Measurements from ENCODE around the gene LRRC75A.

The LRRC75A gene

DNA sequence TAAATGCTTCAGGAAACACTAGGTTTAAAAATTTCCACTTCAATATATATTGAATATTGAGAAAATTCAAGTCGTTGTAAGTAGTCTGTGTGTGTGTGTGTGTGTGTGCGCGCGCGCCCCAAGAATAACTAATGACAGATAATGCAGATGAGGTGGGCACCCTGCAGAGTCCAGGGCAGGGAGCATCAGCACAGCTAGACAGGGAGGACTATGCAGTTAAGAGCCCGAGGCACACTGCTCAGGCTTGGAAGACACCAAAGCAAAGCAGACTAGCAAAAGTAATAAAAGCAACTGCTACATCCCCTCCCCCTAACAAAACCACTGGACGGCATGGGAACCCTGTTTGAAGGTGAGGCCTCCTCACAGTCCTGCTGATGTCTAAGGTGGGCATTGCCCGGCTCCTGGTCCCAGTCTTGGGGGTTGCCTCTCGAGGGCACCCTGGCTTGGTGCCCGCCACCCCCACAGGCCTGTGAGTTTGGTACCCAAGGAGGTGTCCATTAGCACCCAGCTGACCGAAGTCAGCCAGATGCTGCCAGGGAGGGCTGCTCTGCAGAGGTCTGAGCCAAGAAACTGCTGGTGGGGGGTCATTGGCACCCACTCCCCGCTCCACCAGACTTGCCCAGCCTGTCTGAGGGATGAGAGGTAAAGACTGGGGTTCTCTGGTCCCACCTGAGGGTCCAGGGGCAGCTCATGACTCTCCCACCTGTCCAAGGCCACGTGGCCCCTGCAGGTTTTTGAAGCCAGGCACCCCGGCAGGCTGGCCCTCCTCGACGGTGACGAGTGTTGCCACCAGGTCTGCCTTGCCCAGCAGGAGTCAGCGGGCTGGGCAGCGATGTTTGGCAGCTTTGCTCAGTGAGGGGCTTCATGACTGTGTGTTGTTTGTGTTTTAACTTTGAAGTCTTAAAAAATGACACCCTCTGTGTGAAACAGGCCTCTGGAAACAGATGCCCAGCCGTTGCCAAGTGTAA lies 18.7 kb downstream of the LRRC75A start:
- no peak for DNase-seq (ENCODE audit: extremely low read depth in 1 of 2, low read depth in 1 of 2)

- no peak for DNase-seq (ENCODE audit: extremely low read depth in 1 of 2, low read depth in 1 of 2)
Observed at GRCh38 chr17:16472539-16472938, 19.5 kb downstream of the LRRC75A start.

DNA sequence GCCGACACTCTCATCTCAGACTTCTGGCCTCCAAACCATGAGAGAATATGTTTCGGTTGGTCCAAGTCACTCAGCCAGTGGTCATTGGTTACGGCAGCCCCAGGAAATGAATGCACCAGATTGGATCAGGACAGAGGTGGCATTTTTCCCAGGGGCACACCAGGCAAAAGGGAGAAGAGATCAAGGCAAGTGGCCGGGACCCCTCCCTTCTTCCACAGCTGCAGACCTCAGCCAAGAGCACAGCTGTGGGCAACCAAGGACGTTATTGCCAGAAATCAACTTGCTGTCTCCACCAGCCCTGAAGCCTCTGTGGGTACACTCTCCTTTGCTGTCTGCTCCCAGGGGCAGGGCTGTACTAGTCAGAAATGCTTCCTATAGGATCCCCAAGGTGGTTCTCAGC lies 20.7 kb downstream of the LRRC75A start:
- DNase-seq (ENCODE audit: extremely low read depth in 1 of 2, low read depth in 1 of 2) = no peak

- no peak for DNase-seq (ENCODE audit: extremely low read depth in 1 of 2, low read depth in 1 of 2)
Observed at GRCh38 chr17:16470265-16470664, 21.7 kb downstream of the LRRC75A start.

DNA sequence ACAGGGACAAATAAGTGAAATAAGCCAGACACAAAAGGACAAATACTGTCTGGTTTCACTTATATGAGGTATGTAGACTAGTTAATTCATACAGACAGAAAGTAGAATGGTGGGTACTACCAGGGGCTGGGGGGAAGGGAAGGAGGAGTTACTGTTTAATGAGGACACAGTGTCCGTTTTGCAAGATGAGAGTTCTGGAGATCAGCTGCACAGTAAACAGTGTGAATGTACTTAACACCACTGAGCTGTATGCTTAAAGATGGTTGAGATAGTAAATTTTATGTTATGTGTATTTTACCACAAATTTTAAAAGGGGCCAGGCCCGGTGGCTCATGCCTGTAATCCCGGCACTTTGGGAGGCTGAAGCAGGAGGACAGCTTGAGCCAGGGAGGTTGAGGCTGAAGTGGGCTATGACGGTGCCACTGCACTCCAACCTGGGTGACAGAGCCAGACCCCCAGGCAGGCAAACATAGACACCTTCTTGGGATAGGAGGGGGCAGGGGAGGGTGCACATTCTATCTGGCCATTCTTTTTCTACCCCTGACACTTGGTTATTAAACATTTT lies 23.5 kb downstream of the LRRC75A start:
- no peak for DNase-seq (ENCODE audit: extremely low read depth in 1 of 2, low read depth in 1 of 2)

DNA sequence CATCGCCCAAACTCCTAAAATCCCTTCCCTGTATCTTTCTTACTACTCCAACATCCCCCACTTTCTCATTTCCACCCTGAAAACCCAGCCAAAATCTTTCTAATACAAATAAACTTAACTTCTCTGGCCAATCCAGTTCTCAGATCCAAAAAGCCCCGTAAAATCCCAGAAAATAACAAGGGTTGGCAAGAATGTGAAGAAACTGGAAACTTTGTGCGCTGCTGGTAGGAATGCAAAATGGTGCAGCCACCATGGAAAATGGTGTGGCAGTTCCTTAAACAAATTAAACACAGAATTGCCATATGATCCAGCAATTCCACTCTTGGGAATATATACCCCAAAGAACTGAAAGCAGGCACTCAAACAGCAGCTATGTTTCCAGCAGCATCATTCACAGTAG lies 24.1 kb downstream of the LRRC75A start:
- no peak for DNase-seq (ENCODE audit: extremely low read depth in 1 of 2, low read depth in 1 of 2)

GRCh38 chr17:16467044-16467443 lies 24.9 kb downstream of the LRRC75A start:
- no peak for DNase-seq (ENCODE audit: extremely low read depth in 1 of 2, low read depth in 1 of 2)

DNA sequence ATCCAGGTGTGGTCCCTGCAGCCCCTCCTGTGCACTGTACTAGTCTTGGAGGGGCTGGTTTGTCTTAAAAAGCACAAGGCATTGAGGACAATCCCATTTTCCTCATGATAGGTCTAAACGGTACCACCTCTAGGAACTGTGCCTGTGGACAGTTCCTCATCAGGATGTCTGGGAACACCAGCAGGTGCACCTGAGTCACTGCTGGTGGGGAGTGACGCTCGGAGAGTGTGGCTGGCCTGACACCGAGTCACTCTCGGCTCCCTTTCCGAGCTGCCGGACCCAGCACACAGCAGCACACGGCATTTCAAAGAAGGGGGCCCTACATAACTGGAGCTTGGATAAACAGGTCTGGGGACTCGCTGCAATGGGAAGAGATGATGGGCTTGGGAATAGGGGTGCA lies 25.6 kb downstream of the LRRC75A start:
- no peak for DNase-seq (ENCODE audit: extremely low read depth in 1 of 2, low read depth in 1 of 2)

- DNase-seq (ENCODE audit: extremely low read depth in 1 of 2, low read depth in 1 of 2) = no peak
Observed at GRCh38 chr17:16465861-16466338, 26.1 kb downstream of the LRRC75A start.

- DNase-seq (ENCODE audit: extremely low read depth in 1 of 2, low read depth in 1 of 2) = no peak
Observed at GRCh38 chr17:16465052-16465312, 27.0 kb downstream of the LRRC75A start.

- no peak for DNase-seq (ENCODE audit: extremely low read depth in 1 of 2, low read depth in 1 of 2)
Observed at GRCh38 chr17:16464303-16465051, 27.5 kb downstream of the LRRC75A start.

GRCh38 chr17:16463358-16464302 lies 28.4 kb downstream of the LRRC75A start:
- no peak for DNase-seq (ENCODE audit: extremely low read depth in 1 of 2, low read depth in 1 of 2)

DNA sequence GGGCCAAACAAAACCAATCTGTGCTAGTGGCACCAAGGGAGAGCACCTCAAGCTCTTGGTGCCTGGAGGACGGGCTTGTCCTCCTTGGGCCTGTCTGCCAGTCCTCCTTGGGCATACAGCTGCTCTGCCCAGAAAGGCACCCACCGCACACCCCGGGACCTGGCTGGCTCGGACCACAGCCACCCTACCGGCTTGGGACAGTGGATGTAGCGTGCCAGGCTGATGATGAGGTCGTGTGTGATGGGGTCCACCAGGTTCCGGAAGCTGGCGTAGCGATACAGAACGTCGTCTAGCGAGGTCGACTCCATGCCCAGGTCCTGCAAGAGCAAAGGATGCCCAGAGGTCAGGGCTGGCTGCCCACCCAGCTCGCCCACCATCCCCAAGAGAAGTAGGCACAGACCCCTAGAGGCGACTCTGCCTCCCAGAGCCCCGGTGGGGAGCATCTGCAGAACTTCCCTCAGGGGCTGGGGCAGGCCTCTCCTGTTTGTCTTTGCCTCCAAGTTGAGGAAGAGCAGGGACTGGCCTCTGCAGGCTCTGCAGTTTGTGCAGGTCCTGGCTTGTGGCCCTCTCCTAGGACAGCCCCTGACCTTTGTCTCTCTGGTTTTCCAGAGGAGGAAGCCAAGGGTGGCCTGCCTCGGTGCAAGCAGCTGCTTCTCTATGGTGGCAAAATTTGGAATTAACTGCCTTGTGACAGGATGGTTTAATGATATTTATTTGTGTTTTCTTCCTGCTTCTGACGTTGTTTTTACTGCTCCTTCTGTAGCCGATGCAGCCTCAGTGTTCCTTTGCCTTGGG lies 29.7 kb downstream of the LRRC75A start:
- no peak for DNase-seq (ENCODE audit: extremely low read depth in 1 of 2, low read depth in 1 of 2)

- DNase-seq (ENCODE audit: extremely low read depth in 1 of 2, low read depth in 1 of 2) = no peak
Observed at GRCh38 chr17:16461606-16461866, 30.5 kb downstream of the LRRC75A start.

- DNase-seq (ENCODE audit: extremely low read depth in 1 of 2, low read depth in 1 of 2) = no peak
Observed at GRCh38 chr17:16460796-16461605, 31.0 kb downstream of the LRRC75A start.

DNA sequence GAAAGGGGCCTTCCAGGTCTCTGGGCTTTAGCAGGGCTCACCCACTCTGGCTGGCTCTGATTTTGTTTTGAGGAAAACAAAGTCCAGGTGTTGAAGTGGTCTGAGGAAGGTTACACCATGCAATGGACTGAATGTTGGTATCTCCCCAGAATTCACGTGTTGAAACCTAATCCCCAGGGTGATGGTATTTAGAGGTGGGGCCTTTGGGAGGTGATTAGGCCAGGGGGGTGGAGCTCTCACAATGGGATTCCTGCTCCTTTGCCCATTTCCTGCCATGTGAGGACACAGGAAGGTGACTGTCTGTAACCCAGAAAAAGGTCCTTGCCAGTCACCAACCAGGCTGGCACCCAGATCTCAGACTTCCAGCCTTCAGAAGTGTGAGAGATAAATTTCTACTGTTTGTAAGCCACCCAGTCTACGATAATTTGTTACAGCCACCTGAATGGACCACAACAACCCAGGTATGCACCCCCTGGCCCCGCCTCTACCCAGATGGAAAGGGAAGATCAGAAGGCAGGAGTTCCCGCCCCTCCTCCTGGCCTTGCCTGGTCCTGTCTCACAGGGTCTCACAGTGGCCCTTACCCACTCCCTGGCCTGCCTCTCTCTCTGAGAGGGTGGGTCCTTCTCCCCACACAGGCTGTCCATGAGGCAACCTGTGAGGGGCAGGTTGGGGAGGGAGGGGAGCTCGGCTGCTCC lies 32.0 kb downstream of the LRRC75A start:
- DNase-seq (ENCODE audit: extremely low read depth in 1 of 2, low read depth in 1 of 2) = no peak

DNA sequence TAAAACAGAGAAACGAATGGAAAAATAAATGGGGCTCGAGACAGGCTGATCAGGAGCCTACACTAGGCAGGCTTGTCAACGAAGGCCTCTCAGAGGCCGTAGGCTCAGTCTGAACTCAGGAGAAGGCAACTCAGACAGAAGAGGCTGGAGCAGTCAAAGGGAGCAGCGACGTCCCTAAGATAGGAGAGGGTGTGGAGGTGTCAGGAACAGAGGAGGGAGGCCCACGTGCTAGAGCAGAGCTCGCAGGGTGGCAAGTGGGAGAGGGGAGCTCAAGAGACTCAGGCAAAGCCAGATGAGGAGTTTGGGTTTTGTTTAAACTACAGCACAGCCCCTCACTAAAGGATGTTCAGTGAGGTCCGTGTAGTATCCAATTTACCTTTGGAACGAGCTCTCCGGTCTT lies 32.7 kb downstream of the LRRC75A start:
- no peak for DNase-seq (ENCODE audit: extremely low read depth in 1 of 2, low read depth in 1 of 2)

GRCh38 chr17:16456742-16457316 lies 35.2 kb downstream of the LRRC75A start:
- no peak for DNase-seq (ENCODE audit: extremely low read depth in 1 of 2, low read depth in 1 of 2)
